ENCODE results near the gene CDH2.
"Not testable (repeated sequence)": the region's sequence is repeated elsewhere in the genome, so short reads cannot be mapped to it uniquely, and the experiment has no call there.

DNA sequence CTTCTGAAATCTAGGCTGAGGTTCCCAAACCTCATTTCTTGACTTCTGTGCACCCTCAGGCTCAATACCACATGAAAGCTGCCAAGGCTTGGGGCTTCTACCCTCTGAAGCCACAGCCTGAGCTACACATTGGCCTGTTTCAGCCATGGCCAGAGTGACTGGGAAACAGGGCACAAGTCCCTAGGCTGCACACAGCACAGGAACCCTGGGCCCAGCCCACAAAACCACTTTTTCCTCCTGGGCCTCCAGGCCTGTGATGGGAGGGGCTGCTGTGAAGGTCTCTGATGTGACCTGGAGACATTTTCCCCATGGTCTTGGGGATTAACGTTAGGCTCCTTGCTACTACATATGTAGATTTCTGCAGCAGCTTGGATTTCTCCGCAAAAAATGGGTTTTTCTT lies 270.7 kb downstream of the CDH2 start:
- TF ChIP-seq CTCF (IDR thresholded peaks at IDR 0.05); POLR2A (IDR thresholded peaks at IDR 0.05); POLR2AphosphoS5 (IDR thresholded peaks at IDR 0.05; ENCODE audit: insufficient read depth in 1 of 2, low read depth in 1 of 2): not testable (repeated sequence)
